GM19468 (cell line): ENCODE results near the gene OR52A1.
"Not testable (repeated sequence)": the region's sequence is repeated elsewhere in the genome, so short reads cannot be mapped to it uniquely, and the experiment has no call there.

Source experiments
- ATAC-seq: cut with Tn5 transposase; IDR thresholded peaks from one replicate; pipeline ENCODE4 v1.9.1; 2021; ENCODE audit warnings: mild to moderate bottlenecking, moderate library complexity, moderate number of reproducible peaks; ENCODE audit not compliant: unreplicated experiment; ENCODE audit errors: extremely low read depth

OR52A1 gene

GRCh38 chr11:5154657-5155056, at the start of gene OR52A1:
OR52A1 (minus strand) TSS chr11:5154757; CDS start chr11:5152369, 2,388 bp downstream.
- ATAC-seq: no peak

DNA sequence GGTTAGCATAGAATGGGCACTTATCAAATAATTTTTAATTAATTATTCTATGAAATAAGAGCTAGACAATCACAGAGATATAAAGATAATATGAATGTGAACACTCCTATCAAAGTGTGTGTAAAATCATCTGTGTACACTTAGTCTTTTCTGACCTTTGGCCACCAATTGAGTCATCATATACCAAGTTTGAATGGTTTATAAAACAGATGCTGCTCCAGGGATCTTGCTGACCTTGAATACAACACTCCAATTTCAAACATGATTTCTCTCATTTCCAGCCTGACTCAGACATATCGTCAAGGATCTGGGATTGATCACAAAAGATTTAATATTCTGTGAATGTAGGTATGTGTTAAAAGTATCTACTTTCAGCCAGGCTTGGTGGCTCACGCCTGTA, 48.8 kb upstream of the OR52A1 start:
- ATAC-seq: no peak

DNA sequence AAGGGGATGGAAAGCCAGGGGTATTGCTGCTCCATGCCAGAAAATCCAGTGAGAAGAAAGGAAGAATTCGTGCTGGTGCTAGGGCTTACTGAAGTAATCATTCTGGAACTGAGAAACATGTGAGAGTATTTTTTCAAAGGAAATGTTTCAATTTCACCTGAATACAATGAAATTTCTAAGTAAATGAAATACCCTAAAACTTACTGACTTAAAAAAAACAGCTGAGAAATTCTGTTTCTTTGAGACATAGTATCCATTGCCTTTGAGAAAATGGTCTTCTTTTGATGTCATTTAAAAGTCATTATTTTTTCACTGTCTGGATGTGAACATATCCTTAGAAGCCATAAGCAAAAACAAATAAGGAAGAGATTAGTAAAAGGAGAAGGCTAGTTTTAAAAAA, 46.0 kb upstream of the OR52A1 start, which contains the start of gene OR51V1:
TSS of gene OR51V1 (minus strand) at position 101 of the 400 bp plus-strand sequence. CDS start at position 101, 0 bp downstream.
- ATAC-seq: no peak

DNA sequence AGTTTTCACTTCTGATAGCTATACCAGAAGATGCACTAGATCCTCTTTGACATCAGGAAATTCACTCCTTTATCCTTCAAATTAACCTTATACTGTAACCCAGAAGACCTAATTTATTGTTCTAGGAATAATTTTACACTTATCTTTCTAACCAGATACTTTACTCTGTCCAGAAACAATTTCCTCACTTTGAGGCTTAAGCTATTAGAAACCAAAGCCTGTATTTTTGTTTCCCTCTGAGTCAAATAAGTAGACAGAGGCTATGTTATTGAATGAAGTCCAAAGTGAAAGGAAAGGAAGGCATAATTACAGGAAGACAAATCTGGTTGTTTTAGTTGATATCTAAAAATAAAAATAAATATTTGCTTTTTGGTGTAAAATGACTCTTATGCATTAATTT, 43.7 kb upstream of the OR52A1 start:
- no peak for ATAC-seq

GRCh38 chr11:5197536-5197935, 43.0 kb upstream of the OR52A1 start:
- no peak for ATAC-seq

DNA sequence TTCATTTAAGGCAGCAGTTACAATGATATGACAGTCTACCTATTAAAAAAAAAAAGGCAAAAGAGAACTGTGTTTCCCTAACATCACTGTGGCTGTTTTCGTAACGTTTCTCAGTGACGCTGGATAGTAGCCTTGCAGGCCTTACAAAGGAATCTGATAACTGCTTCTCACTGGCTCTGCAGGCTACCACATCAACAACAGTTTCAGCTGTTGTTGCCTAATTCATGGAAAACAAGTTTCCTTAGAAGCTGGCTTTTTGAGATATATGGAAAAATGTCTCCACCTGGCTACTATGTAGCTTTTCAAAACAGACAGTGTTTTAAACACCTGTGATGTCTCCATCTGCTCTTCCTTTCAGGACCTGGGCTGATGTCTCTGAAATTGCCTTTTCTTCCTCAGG, 42.2 kb upstream of the OR52A1 start:
- ATAC-seq: no peak

DNA sequence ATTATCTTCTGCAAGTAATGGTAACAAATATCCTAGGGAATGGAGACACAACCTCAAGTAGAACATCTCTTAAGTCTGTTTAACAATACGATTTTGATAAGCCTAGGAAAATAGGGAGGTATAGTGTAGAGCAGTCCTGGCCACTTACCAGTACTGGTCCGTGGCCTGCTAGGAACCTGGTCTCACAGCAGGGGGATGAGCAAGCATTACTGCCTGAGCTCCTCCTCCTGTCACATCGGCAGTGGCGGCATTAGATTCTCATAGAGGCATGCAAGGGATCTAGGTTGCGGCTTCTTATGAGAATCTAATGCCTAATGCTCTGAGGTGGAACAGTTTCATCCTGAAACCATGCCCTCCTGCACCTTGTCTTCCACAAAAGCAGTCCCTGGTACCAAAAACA, 41.5 kb upstream of the OR52A1 start:
- ATAC-seq: no peak

DNA sequence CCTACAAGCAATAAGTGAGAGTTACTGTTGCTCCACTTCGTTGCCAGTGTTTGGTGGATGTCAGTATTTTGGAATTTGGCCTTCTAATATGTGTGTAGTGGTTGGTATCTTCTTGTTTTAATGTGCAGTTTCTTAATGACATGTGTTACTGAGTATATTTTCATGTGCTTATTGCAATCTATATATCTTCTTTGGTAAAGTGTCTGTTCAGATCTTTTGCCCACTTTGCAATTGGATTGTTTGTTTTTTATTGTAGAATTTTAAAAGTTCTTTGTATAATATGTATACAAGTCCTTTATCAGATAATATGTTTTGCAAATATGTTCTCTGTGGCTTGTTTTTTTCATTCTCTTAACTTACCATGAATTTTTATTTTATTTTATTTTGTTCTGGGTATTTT, 38.2 kb upstream of the OR52A1 start:
- ATAC-seq: no peak

DNA sequence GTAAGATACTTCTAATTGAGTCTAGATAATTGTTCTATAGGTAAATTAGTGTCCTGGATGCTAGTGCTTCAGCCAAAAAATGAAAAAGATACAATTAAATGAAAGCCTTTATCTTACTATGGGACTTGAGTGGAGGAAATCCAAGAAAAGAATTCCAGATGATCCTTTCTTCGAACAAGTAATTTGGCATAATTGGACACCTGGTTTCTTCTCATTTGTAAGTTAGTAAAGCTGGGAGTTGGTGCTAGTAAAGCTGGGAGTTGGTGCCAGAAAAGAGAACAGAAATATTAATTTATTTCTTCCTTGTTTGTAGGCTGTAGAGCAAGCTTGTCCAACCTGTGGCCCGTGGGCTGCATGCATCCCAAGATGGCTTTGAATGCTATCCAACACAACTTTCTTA, 33.6 kb upstream of the OR52A1 start:
- ATAC-seq: no peak

DNA sequence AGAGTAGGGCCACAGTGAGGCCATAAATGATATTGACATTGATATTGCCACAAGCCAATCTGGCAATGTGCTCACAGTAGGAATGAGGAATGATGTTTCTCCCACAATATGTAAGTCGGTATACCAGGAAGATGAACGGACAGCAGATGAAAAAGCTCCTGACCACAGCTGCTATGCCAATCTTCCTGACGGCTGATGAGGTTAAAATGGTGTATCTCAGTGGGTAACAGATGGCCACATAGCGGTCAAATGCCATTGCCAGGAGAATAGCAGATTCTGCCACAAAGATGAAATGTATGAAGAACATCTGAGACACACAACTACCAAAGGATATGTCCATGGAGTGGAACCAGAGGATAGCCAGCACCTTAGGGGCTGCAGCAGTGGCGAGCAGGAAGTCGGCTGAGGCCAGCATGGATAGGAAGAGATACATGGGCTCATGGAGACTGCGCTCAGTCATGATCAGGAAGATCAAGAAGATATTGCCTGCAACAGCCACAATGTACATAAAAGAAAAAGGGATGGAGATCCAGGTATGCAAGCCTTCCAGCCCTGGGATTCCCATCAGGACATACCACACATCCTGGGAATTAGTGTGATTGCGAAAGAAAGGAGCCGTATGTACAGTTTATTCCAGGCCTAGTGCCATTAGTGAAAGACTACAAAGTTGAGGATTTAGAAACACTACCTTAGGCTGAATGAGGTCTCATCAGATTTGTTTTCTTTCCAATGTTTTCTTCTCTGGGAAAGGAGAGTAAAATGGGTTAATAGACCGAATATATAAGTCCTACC, 23.7 kb upstream of the OR52A1 start:
- ATAC-seq: no peak

GRCh38 chr11:5174934-5175333, 20.4 kb upstream of the OR52A1 start:
- ATAC-seq: no peak

GRCh38 chr11:5171856-5172255, 17.3 kb upstream of the OR52A1 start:
- no peak for ATAC-seq

DNA sequence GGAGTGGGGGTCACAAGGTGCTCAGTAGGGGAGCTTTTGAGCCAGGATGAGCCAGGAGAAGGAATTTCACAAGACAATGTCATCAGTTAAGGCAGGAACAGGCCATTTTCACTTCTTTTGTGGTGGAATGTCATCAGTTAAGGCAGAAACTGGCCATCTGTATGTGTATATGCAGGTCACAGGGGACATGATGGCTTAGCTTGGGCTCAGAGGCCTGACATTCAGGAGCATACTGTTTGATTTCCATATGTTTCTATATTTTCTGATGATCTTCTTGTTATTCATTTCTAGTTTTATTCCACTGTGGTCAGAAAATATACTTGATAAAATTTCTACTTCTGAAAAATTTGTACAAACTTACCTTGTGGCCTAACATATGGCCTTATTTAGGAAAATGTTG, 11.3 kb upstream of the OR52A1 start:
- not testable (repeated sequence) for ATAC-seq

GRCh38 chr11:5164807-5165206, 10.2 kb upstream of the OR52A1 start:
- ATAC-seq: not testable (repeated sequence)

DNA sequence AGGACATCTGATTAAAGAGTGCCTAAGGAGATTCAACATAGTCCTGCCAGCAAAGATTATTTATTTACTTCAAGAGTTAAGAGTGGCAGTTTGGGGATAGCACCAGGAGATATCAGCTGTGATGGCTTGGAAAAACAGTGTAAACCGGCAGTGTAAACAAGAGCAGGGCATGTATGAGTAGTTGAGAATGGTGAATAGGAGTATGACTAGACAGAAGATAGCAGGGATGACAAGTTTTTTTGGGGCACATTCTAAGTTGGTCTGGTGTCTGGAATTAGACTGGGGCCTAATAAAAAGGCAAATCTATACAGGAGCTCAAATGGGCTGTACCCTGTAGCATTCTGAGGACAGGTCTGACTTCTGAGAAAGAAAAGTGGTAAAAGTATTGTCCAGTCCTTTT, 6.5 kb upstream of the OR52A1 start:
- ATAC-seq: not testable (repeated sequence)

DNA sequence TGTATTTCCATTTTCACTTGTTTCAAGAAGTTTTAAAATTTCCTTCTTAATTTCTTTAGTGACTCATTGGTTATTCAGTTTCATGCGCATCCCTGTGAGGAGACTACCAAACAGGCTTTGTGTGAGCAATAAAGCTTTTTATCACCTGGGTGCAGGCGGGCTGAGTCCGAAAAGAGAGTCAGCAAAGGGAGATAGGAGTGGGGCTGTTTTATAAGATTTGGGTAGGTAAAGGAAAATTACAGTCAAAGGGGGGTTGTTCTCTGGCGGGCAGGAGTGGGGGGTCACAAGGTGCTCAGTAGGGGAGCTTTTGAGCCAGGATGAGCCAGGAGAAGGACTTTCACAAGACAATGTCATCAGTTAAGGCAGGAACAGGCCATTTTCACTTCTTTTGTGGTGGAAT, 5.7 kb upstream of the OR52A1 start:
- ATAC-seq: not testable (repeated sequence)

DNA sequence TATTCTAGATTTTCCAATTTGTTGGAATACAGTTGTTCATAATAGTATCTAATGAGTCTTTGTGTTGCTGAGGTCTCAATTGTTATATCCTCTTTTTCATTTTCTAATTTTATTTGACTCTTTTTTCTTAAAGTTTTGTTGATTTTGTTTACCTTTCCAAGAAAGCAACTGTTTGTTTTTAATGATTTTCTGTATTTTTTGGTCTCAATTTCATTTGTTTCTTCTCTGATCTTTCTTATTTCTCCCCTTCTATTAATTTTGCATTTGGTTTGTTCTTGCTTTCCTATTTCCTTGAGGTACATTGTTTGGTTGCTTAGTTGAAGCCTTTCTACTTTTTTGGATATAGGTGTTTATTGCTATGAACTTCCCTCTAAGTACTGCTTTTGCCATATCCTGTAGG, 5.2 kb upstream of the OR52A1 start:
- ATAC-seq: no peak

DNA sequence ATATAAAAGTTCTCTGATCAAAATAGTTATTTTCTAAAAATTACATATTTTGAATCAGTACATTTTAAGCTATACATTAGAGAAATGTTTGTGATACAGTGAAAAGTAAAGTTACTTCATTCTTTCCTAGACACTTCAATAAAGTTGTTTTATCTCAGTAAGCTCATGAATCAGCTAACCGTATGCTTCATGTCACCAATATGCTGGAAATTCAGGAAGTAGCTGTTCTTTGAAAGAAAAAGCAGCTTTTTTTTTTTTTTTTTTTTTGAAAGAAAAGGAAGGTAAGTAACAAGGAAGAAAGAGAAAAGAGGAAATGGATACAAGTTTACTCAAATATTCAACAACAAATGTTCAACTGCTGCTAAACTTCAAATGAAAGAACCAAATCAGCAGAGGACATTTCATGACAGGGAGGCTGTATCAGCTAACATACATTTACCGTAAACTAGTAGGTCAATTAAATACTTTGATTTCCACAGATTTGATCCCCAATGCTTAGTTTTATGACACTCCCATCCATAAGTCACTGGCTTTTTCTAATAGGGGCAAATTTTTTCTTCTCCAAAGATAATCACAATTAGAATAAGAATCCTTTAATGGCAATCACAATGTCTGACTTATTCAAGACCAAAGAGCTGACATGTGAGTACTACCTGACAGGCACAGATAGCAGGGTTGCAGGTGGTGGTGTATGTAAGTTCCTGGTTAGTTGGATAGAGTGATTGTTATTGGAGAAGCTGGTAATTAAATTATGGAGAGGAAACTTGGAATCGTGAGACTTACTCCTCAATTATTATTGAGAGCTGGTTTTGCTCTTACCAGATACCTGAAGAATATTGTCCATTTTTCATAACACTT, 754 bp downstream of the OR52A1 start:
- no peak for ATAC-seq

- ATAC-seq: no peak
These were observed 2.8 kb downstream of the OR52A1 start for GRCh38 chr11:5151713-5152153.

DNA sequence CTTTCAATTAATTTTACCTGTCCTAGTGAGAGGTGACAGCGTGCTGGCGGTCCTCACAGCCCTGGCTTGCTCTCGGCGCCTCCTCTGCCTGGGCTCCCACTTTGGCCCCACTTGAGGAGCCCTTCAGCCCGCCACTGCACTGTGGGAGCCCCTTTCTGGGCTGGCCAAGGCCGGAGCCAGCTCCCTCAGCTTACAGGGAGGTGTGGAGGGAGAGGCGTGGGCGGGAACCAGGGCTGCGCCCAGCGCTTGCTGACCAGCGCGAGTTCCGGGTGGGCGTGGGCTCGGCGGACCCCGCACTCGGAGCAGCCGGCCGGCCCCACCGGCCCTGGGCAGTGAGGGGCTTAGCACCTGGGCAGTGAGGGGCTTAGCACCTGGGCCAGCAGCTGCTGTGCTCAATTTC, 10.4 kb downstream of the OR52A1 start:
- not testable (repeated sequence) for ATAC-seq

- ATAC-seq: no peak
These were observed 16.6 kb downstream of the OR52A1 start, which contains the start of gene OR52A5 for GRCh38 chr11:5137996-5138395. OR52A5 (minus strand) TSS chr11:5138356; CDS start chr11:5132642, 5,714 bp downstream.
